ENCODE measurements around the gene CEP57L1. TPM values are rescaled to one million over a fixed set of nuclear protein-coding genes. Genes with fewer than 3 reads are reported as not detected.
A peak's percentile ranks its signal among the peaks of the same experiment; 100 is the strongest.

Gene CEP57L1
- total and polyA plus RNA-seq, 11 donors: 5.9 to 13.8 (median 9.5) TPM

- WGBS, 4 donors: 36 to 47% (median 41%) methylated on average over 2 of the region's 2 CpGs
- intact Hi-C loops (cut with DNase I): loop anchor here in 3 of 10 donors (2.0 to 5.0 kb wide), 3 partner anchors 41 to 56 kb away; no protein-coding TSS in a partner anchor
Observed at GRCh38 chr6:109058620-109059019, 36.7 kb upstream of the CEP57L1 start.

DNA sequence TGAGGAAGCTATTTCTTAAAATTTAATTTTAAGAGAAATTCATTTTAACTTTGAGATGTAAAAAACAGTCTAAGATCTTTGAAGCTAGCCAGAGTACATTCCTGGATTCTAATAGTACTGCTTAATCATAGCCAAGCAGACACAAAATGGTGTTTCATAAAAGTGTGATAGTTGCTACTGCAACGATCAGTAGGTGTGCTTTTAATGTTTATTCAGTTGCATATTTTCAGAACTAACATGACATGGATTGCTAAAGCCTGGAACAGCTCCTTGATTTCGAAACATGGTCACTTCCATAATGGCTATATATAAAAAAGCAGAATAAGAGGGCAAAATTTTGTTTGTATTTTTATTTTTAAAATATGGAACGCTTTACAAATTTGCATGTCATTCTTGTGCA, 36.2 kb upstream of the CEP57L1 start:
- peak in 1 of 4 donors; percentile 4 for ATAC-seq
- H3K4me3 ChIP-seq: peak overlapping the region in 1 of 12 donors; percentile 24
- no peak for DNase-seq
- intact Hi-C loops (cut with DNase I): loop anchor here in 3 of 10 donors (2.0 to 5.0 kb wide), 3 partner anchors 42 to 57 kb away; no protein-coding TSS in a partner anchor
- H3K36me3 ChIP-seq: no peaks in the 10 kb centered on the region
- H3K27me3 ChIP-seq: no peaks in the 10 kb centered on the region
- H3K9me3 ChIP-seq: no peaks in the 10 kb centered on the region
- H3K4me1 ChIP-seq: peaks cover 12 to 82% (median 41%) of the 10 kb centered on the region in 12 donors
- 56 to 63% (median 60%) methylated on average over 3 of the region's 3 CpGs for WGBS, 4 donors
- peak overlapping the region in 10 of 12 donors; percentile 2 to 72 (median 48) for H3K27ac ChIP-seq
- TF ChIP-seq POLR2A (IDR thresholded peaks at IDR 0.05): no peak
- TF ChIP-seq, protein P1, sequence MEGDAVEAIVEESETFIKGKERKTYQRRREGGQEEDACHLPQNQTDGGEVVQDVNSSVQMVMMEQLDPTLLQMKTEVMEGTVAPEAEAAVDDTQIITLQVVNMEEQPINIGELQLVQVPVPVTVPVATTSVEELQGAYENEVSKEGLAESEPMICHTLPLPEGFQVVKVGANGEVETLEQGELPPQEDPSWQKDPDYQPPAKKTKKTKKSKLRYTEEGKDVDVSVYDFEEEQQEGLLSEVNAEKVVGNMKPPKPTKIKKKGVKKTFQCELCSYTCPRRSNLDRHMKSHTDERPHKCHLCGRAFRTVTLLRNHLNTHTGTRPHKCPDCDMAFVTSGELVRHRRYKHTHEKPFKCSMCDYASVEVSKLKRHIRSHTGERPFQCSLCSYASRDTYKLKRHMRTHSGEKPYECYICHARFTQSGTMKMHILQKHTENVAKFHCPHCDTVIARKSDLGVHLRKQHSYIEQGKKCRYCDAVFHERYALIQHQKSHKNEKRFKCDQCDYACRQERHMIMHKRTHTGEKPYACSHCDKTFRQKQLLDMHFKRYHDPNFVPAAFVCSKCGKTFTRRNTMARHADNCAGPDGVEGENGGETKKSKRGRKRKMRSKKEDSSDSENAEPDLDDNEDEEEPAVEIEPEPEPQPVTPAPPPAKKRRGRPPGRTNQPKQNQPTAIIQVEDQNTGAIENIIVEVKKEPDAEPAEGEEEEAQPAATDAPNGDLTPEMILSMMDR (IDR thresholded peaks at IDR 0.05): no peak

More at GRCh38 chr6:109058620-109059019, 36.7 kb upstream of the CEP57L1 start:
- ATAC-seq: no peak
- DNase-seq: no peak
- peaks cover 12 to 81% (median 41%) of the 10 kb centered on the region in 12 donors for H3K4me1 ChIP-seq
- TF ChIP-seq, protein P1 (IDR thresholded peaks at IDR 0.05): no peak
- TF ChIP-seq POLR2A (IDR thresholded peaks at IDR 0.05): no peak
- H3K4me3 ChIP-seq: no peak overlapping the region
- H3K36me3 ChIP-seq: no peaks in the 10 kb centered on the region
- no peaks in the 10 kb centered on the region for H3K9me3 ChIP-seq
- peak overlapping the region in 6 of 12 donors; percentile 28 to 72 (median 56) for H3K27ac ChIP-seq
- H3K27me3 ChIP-seq: no peaks in the 10 kb centered on the region

- DNase-seq: no peak
- Histone ChIP-seq H3K36me3 (no peaks in the 10 kb centered on the region), H3K4me3 (peak overlapping the region in 1 of 12 donors; percentile 24), H3K27me3 (no peaks in the 10 kb centered on the region), H3K4me1 (peaks cover 12 to 83% (median 40%) of the 10 kb centered on the region in 12 donors), H3K9me3 (no peaks in the 10 kb centered on the region), H3K27ac (peak overlapping the region in 10 of 12 donors; percentile 2 to 72 (median 48))
- 40 to 54% (median 50%) methylated on average over 4 of the region's 4 CpGs for WGBS, 4 donors
- ATAC-seq: peak; percentile 63 to 84 (median 78)
- intact Hi-C loops (cut with DNase I): loop anchor here in 5 of 10 donors (2.0 to 10.0 kb wide), 5 partner anchors 42 to 57 kb away; no protein-coding TSS in a partner anchor
- TF ChIP-seq POLR2A (IDR thresholded peaks at IDR 0.05): no peak
- TF ChIP-seq, protein P1 (IDR thresholded peaks at IDR 0.05): peak in 9 of 12 donors; percentile 13 to 48 (median 37)
Observed at GRCh38 chr6:109059571-109060021, 35.7 kb upstream of the CEP57L1 start.

DNA sequence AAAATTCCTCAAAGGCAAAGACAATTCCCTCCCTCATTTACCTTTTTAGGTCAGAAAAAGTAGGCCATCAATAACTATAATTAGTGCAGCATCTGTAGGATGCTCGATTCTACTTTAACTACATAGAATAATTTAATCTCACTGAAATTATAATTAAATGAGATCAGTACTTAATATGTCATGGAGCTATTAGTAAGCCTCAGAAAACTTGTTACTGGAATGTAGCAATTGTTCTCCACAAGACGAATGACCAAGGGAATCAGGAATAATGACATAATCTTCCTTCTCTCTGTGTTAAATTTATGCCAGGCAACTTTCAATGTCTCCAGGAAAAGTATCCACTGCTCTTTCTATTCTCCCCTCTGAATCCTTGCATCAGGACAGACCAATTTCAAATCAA, 34.7 kb upstream of the CEP57L1 start:
- DNase-seq: no peak
- Histone ChIP-seq H3K27ac (peak overlapping the region in 8 of 12 donors; percentile 28 to 72 (median 52)), H3K36me3 (no peaks in the 10 kb centered on the region), H3K4me1 (peaks cover 12 to 80% (median 47%) of the 10 kb centered on the region in 12 donors), H3K27me3 (no peaks in the 10 kb centered on the region), H3K9me3 (no peaks in the 10 kb centered on the region), H3K4me3 (no peak overlapping the region)
- intact Hi-C loops (cut with DNase I): loop anchor here in 2 of 10 donors (5.0 to 10.0 kb wide), 2 partner anchors 53 to 56 kb away; no protein-coding TSS in a partner anchor
- TF ChIP-seq, protein P1 (IDR thresholded peaks at IDR 0.05): no peak
- WGBS, 4 donors: 7 to 17% (median 12%) methylated on average over 2 of the region's 2 CpGs
- no peak for ATAC-seq
